ENCODE data around the gene CAMKMT. TPM values are rescaled to one million over a fixed set of nuclear protein-coding genes. Genes with fewer than 3 reads are reported as not detected.

CAMKMT gene
- total RNA-seq, 4 donors from 2014 or later = 6.0 to 15.3 (median 10.7) TPM

GRCh38 chr2:44480068-44480467, 118.3 kb downstream of the CAMKMT start:
- H3K9me3 ChIP-seq = no peaks in the 10 kb centered on the region
- H3K27ac ChIP-seq = no peak overlapping the region
- TF ChIP-seq POLR2AphosphoS5 (IDR thresholded peaks at IDR 0.05) = no peak
- TF ChIP-seq CTCF (IDR thresholded peaks at IDR 0.05) = no peak
- no peak for TF ChIP-seq POLR2A (IDR thresholded peaks at IDR 0.05)
- no peak for TF ChIP-seq EP300 (IDR thresholded peaks at IDR 0.05)
- no peak overlapping the region for H3K4me3 ChIP-seq
- no peak for DNase-seq (ENCODE audit: low spot score in 2 of 2)
- H3K36me3 ChIP-seq = no peaks in the 10 kb centered on the region
- no peaks in the 10 kb centered on the region for H3K27me3 ChIP-seq
- H3K4me1 ChIP-seq = no peaks in the 10 kb centered on the region
- 92% methylated on average over 2 of the region's 2 CpGs for WGBS

GRCh38 chr2:44487052-44487451, 125.3 kb downstream of the CAMKMT start:
- 94% methylated on average over 1 of the region's 1 CpG for WGBS
- Histone ChIP-seq H3K27ac (no peak overlapping the region), H3K27me3 (no peaks in the 10 kb centered on the region), H3K36me3 (no peaks in the 10 kb centered on the region), H3K9me3 (no peaks in the 10 kb centered on the region), H3K4me3 (no peak overlapping the region), H3K4me1 (no peaks in the 10 kb centered on the region)
- no peak for DNase-seq (ENCODE audit: low spot score in 2 of 2)
- TF ChIP-seq CTCF (IDR thresholded peaks at IDR 0.05) = no peak
- TF ChIP-seq POLR2A (IDR thresholded peaks at IDR 0.05) = no peak
- no peak for TF ChIP-seq POLR2AphosphoS5 (IDR thresholded peaks at IDR 0.05)
- no peak for TF ChIP-seq EP300 (IDR thresholded peaks at IDR 0.05)

GRCh38 chr2:44490726-44491125, 129.0 kb downstream of the CAMKMT start:
- no peaks in the 10 kb centered on the region for H3K9me3 ChIP-seq
- 99% methylated on average over 3 of the region's 3 CpGs for WGBS
- no peak overlapping the region for H3K27ac ChIP-seq
- TF ChIP-seq POLR2A (IDR thresholded peaks at IDR 0.05) = no peak
- TF ChIP-seq EP300 (IDR thresholded peaks at IDR 0.05) = no peak
- no peak for TF ChIP-seq CTCF (IDR thresholded peaks at IDR 0.05)
- no peak for TF ChIP-seq POLR2AphosphoS5 (IDR thresholded peaks at IDR 0.05)
- no peaks in the 10 kb centered on the region for H3K36me3 ChIP-seq
- no peaks in the 10 kb centered on the region for H3K27me3 ChIP-seq
- no peak for DNase-seq (ENCODE audit: low spot score in 2 of 2)
- no peaks in the 10 kb centered on the region for H3K4me1 ChIP-seq
- no peak overlapping the region for H3K4me3 ChIP-seq

- Histone ChIP-seq H3K4me1 (no peaks in the 10 kb centered on the region), H3K27ac (no peak overlapping the region), H3K9me3 (no peaks in the 10 kb centered on the region), H3K36me3 (no peaks in the 10 kb centered on the region), H3K4me3 (no peak overlapping the region), H3K27me3 (no peaks in the 10 kb centered on the region)
- WGBS = 95% methylated on average over 2 of the region's 2 CpGs
- no peak for DNase-seq (ENCODE audit: low spot score in 2 of 2)
- no peak for TF ChIP-seq EP300 (IDR thresholded peaks at IDR 0.05)
- TF ChIP-seq POLR2A (IDR thresholded peaks at IDR 0.05) = no peak
- TF ChIP-seq POLR2AphosphoS5 (IDR thresholded peaks at IDR 0.05) = no peak
- TF ChIP-seq CTCF (IDR thresholded peaks at IDR 0.05) = no peak
These were observed 132.3 kb downstream of the CAMKMT start for GRCh38 chr2:44494006-44494405.

GRCh38 chr2:44495035-44495434, 133.3 kb downstream of the CAMKMT start:
- Histone ChIP-seq H3K4me1 (no peaks in the 10 kb centered on the region), H3K9me3 (no peaks in the 10 kb centered on the region), H3K4me3 (no peak overlapping the region), H3K27me3 (no peaks in the 10 kb centered on the region), H3K36me3 (no peaks in the 10 kb centered on the region), H3K27ac (no peak overlapping the region)
- TF ChIP-seq POLR2AphosphoS5 (IDR thresholded peaks at IDR 0.05) (no peak), EP300 (IDR thresholded peaks at IDR 0.05) (no peak), POLR2A (IDR thresholded peaks at IDR 0.05) (no peak), CTCF (IDR thresholded peaks at IDR 0.05) (no peak)
- no peak for DNase-seq (ENCODE audit: low spot score in 2 of 2)
- 97% methylated on average over 3 of the region's 3 CpGs for WGBS
